22Rv1 (cell line): Measurements from ENCODE around the gene TECR.

Source experiments
- ZFX ChIP-seq: fragments of 450-650 bp; IDR thresholded peaks from 2 replicates; pipeline ENCODE4 v1.6.1; 2017; ENCODE audit warnings: antibody characterized with exemption, borderline replicate concordance
- TF ChIP-seq, protein P1 (sequence below): fragments of 450-650 bp; IDR thresholded peaks from 2 replicates; pipeline ENCODE4 v1.5.1; 2017; ENCODE audit warnings: mild to moderate bottlenecking

- TF ChIP-seq, protein P1, sequence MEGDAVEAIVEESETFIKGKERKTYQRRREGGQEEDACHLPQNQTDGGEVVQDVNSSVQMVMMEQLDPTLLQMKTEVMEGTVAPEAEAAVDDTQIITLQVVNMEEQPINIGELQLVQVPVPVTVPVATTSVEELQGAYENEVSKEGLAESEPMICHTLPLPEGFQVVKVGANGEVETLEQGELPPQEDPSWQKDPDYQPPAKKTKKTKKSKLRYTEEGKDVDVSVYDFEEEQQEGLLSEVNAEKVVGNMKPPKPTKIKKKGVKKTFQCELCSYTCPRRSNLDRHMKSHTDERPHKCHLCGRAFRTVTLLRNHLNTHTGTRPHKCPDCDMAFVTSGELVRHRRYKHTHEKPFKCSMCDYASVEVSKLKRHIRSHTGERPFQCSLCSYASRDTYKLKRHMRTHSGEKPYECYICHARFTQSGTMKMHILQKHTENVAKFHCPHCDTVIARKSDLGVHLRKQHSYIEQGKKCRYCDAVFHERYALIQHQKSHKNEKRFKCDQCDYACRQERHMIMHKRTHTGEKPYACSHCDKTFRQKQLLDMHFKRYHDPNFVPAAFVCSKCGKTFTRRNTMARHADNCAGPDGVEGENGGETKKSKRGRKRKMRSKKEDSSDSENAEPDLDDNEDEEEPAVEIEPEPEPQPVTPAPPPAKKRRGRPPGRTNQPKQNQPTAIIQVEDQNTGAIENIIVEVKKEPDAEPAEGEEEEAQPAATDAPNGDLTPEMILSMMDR: no peak
- no peak for TF ChIP-seq ZFX
These were observed 46.1 kb downstream of the TECR start for GRCh38 chr19:14575428-14575980.
